Keratinocyte (primary cell): Measurements from ENCODE around the gene PKD2. TPM values are rescaled to one million over a fixed set of nuclear protein-coding genes. Genes with fewer than 3 reads are reported as not detected.

Source experiments
- DNase-seq: peaks from one replicate; pipeline ENCODE4 v3.0.0-alpha.2; 2011; ENCODE audit warnings: low read depth, missing footprints, low spot score
- FAIRE-seq: peaks from 2 replicates; lab custom pipeline; 2011; peaks lifted over from hg19 to GRCh38; lab: Jason Lieb, UNC
- H2AFZ ChIP-seq: 2 replicates; pipeline ENCODE4 v1.6.0; 2012; ENCODE audit warnings: low read length, control low read depth, inconsistent platforms; ENCODE audit not compliant: control insufficient read depth
- H3K27ac ChIP-seq: 2 replicates; pipeline ENCODE4 v1.5.1; 2011; ENCODE audit warnings: low read length; ENCODE audit not compliant: control insufficient read depth, insufficient read depth
- H3K27me3 ChIP-seq: 3 replicates; pipeline ENCODE4 v1.6.0; 2011; ENCODE audit warnings: low read length; ENCODE audit not compliant: control insufficient read depth, insufficient read depth; ENCODE audit errors: extremely low read depth
- H3K36me3 ChIP-seq, 2 experiments: 2 replicates in 1 of 2; 3 replicates in 1 of 2; pipeline ENCODE4 v1.5.1; 2011; ENCODE audit warnings: low read length in 2 of 2, mild to moderate bottlenecking in 1 of 2; ENCODE audit not compliant: control insufficient read depth in 2 of 2, insufficient read depth in 2 of 2; ENCODE audit errors: extremely low read depth in 1 of 2
- H3K4me1 ChIP-seq: 3 replicates; pipeline ENCODE4 v1.5.1; 2011; ENCODE audit warnings: low read length; ENCODE audit not compliant: control insufficient read depth, insufficient read depth; ENCODE audit errors: extremely low read depth
- H3K4me2 ChIP-seq: 3 replicates; pipeline ENCODE4 v1.6.0; 2011; ENCODE audit warnings: low read depth, low read length; ENCODE audit not compliant: control insufficient read depth, insufficient read depth; ENCODE audit errors: extremely low read depth
- H3K4me3 ChIP-seq, 3 experiments: fragments of 200-600 bp in 1 of 3; sonication (generic) in 1 of 3; 2 replicates in 2 of 3; 3 replicates in 1 of 3; pipeline ENCODE4 v1.5.1; 2011 to 2016; ENCODE audit warnings: low read length in 3 of 3, mild to moderate bottlenecking in 3 of 3, control low read depth in 2 of 3, inconsistent platforms in 1 of 3, low read depth in 1 of 3, mixed read lengths in 1 of 3, mixed run types in 1 of 3, moderate library complexity in 1 of 3; ENCODE audit not compliant: control insufficient read depth in 2 of 3, insufficient read depth in 2 of 3; ENCODE audit errors: extremely low read depth in 1 of 3
- H3K79me2 ChIP-seq: 2 replicates; pipeline ENCODE4 v1.6.0; 2012; ENCODE audit warnings: low read length; ENCODE audit not compliant: control insufficient read depth, insufficient read depth
- H3K9ac ChIP-seq: 3 replicates; pipeline ENCODE4 v1.6.0; 2011; ENCODE audit warnings: low read length; ENCODE audit not compliant: control insufficient read depth, insufficient read depth; ENCODE audit errors: extremely low read depth
- H3K9me1 ChIP-seq: 3 replicates; pipeline ENCODE4 v1.6.0; 2011; ENCODE audit warnings: low read length; ENCODE audit not compliant: control insufficient read depth, insufficient read depth; ENCODE audit errors: extremely low read depth
- H3K9me3 ChIP-seq: 2 replicates; pipeline ENCODE4 v1.5.1; 2012; ENCODE audit warnings: low read depth, low read length; ENCODE audit not compliant: control insufficient read depth
- H4K20me1 ChIP-seq: 3 replicates; pipeline ENCODE4 v1.6.0; 2011; ENCODE audit warnings: low read length; ENCODE audit not compliant: control insufficient read depth, insufficient read depth; ENCODE audit errors: extremely low read depth
- CTCF ChIP-seq, 3 experiments: IDR thresholded peaks in 1 of 3; conservative IDR thresholded peaks in 1 of 3; optimal IDR thresholded peaks in 1 of 3; 2 replicates in 2 of 3; 3 replicates in 1 of 3; pipeline versions ENCODE3 to v1.5.1; 2011; ENCODE audit warnings: low read length in 3 of 3, mild to moderate bottlenecking in 3 of 3, moderate library complexity in 2 of 3, control low read depth in 1 of 3, inconsistent platforms in 1 of 3; ENCODE audit not compliant: insufficient read depth in 2 of 3; ENCODE audit errors: extremely low read depth in 1 of 3
- EZH2 ChIP-seq: IDR thresholded peaks from one replicate; pipeline ENCODE4 v1.6.1; 2012; ENCODE audit warnings: inconsistent platforms, mild to moderate bottlenecking, low read length, moderate library complexity
- dilution Hi-C: fragments of 300-500 bp; cut with MboI; formaldehyde crosslinking; loops from one replicate; pipeline ENCODE4 v1.7.0; 2020; ENCODE audit warnings: low sequenced_read_pairs; ENCODE audit not compliant: extremely low pct_ligation_motif_present
- polyA minus RNA-seq, 3 experiments: library from RNA; depleted of rRNA, polyadenylated mRNA; stranded (reverse); fragments of >200 nt; gene quantifications; 1 replicate in 1 of 3; 2 replicates in 1 of 3; 3 replicates in 1 of 3; pipeline ENCODE4 v1.2.3, GENCODE V29; 2011
- polyA plus RNA-seq, 5 experiments: library from polyadenylated mRNA; depleted of rRNA in 3 of 5; stranded (reverse) in 3 of 5; stranded (forward) in 1 of 5; unstranded in 1 of 5; fragments of >200 nt; gene quantifications; 1 replicate in 1 of 5; 2 replicates in 3 of 5; 3 replicates in 1 of 5; pipeline versions ENCODE4 v1.2.1 to v1.2.3, GENCODE V29; 2011 to 2012; ENCODE audit warnings: missing spikeins in 2 of 5, low read depth in 1 of 5, low replicate concordance in 1 of 5

PKD2 gene
- polyA plus RNA-seq (13.1 to 21.5 TPM (median 18.5 TPM) in 3 replicates), polyA minus RNA-seq (11.3 to 31.3 TPM (median 29.9 TPM) in 3 replicates)
- polyA plus RNA-seq (2011; ENCODE audit: low read depth) = 12.9 TPM
- polyA plus RNA-seq (2011; cell fraction: cytosol; rRNA removed) = 8.1 and 8.9 TPM in 2 replicates
- polyA plus RNA-seq (2011; cell fraction: nucleus; rRNA removed) = 44.5 and 54.1 TPM in 2 replicates
- 4.6 and 14.9 TPM in 2 replicates for polyA plus RNA-seq (2012; ENCODE audit: low replicate concordance)
- 10.2 TPM for polyA minus RNA-seq (2011; cell fraction: cytosol; rRNA and poly(A)+ RNA removed)
- 29.5 and 57.6 TPM in 2 replicates for polyA minus RNA-seq (2011; cell fraction: nucleus; rRNA and poly(A)+ RNA removed)

- no peak for FAIRE-seq
- H2AFZ ChIP-seq = peak within 1 kb of the TSS; percentile 69
Measured at GRCh38 chr4:88007304-88008121, at the start of gene PKD2. Gene PKD2, plus strand, starts transcription at chr4:88007635. Its CDS starts 99 bp downstream, at chr4:88007734.

GRCh38 chr4:87961993-87962392 is 45.4 kb upstream of the PKD2 start:
- Histone ChIP-seq H2AFZ (no peak overlapping the region), H4K20me1 (no peaks in the 10 kb centered on the region), H3K4me3 (no peak overlapping the region), H3K4me2 (no peak overlapping the region), H3K27me3 (no peaks in the 10 kb centered on the region), H3K36me3 (no peaks in the 10 kb centered on the region), H3K9ac (no peak overlapping the region), H3K4me1 (peaks cover 5% of the 10 kb centered on the region), H3K9me1 (no peaks in the 10 kb centered on the region), H3K27ac (no peak overlapping the region), H3K9me3 (no peaks in the 10 kb centered on the region), H3K79me2 (no peaks in the 10 kb centered on the region)
- TF ChIP-seq EZH2 (no peak), CTCF (optimal IDR thresholded peaks at IDR 0.05 in 1 of 3, IDR thresholded peaks at IDR 0.05 in 1 of 3, conservative IDR thresholded peaks at IDR 0.05 in 1 of 3; ENCODE audit: extremely low read depth in 1 of 3, insufficient read depth in 2 of 3, low read length in 3 of 3) (no peak)
- DNase-seq (no peak), FAIRE-seq (no peak)
- dilution Hi-C loops = loop anchor here (25.0 kb wide), 1 partner anchor 100 kb away; no protein-coding TSS in a partner anchor

More at GRCh38 chr4:88007304-88008121, at the start of gene PKD2:
- peaks cover 27% of the 10 kb centered on the region for H3K4me1 ChIP-seq
- peaks cover 41% of the 10 kb centered on the region for H3K79me2 ChIP-seq
- H3K9me3 ChIP-seq = no peaks in the 10 kb centered on the region
- H3K36me3 ChIP-seq = no peaks in the 10 kb centered on the region
- H3K27me3 ChIP-seq = no peaks in the 10 kb centered on the region
- TF ChIP-seq EZH2 = no peak
- no peak for TF ChIP-seq CTCF (optimal IDR thresholded peaks at IDR 0.05 in 1 of 3, IDR thresholded peaks at IDR 0.05 in 1 of 3, conservative IDR thresholded peaks at IDR 0.05 in 1 of 3; ENCODE audit: extremely low read depth in 1 of 3, insufficient read depth in 2 of 3, low read length in 3 of 3)
- peaks cover 2% of the 10 kb centered on the region for H4K20me1 ChIP-seq
- DNase-seq = no peak
- H3K4me3 ChIP-seq = peak within 1 kb of the TSS; percentile 71 to 88 (median 75)
- no peaks in the 10 kb centered on the region for H3K9me1 ChIP-seq
- H3K27ac ChIP-seq = peak within 1 kb of the TSS; percentile 42
- dilution Hi-C loops = no loop called here
- H3K9ac ChIP-seq = peak within 1 kb of the TSS; percentile 77
- peak within 1 kb of the TSS; percentile 92 for H3K4me2 ChIP-seq
